HCT116 (cell line): Measurements from ENCODE around the gene ADNP2. TPM values are rescaled to one million over a fixed set of nuclear protein-coding genes. Genes with fewer than 3 reads are reported as not detected.

Source experiments
- ATAC-seq: fragments of 200-7000 bp; cut with Tn5 transposase; 2 replicates; pipeline ENCODE4 v1.9.1; 2020; ENCODE audit warnings: mild to moderate bottlenecking, moderate library complexity
- BruUV-seq: library from RNA; stranded (reverse); fragments of 400-500 nt; replicated peaks from 2 replicates; lab custom pipeline; 2021; lab: Mats Ljungman, UMichigan
- CTCF ChIA-PET: fragments of 300-600 bp; sonication (Branson Sonifier 250); formaldehyde crosslinking; loops from one replicate; lab custom pipeline; 2021; ENCODE audit warnings: antibody characterized with exemption; lab: Charles Lee
- POLR2A ChIA-PET: fragments of 300-600, 350-600 bp; sonication (Branson Sonifier 250); formaldehyde crosslinking; loops from one replicate; lab custom pipeline; 2021; ENCODE audit warnings: antibody characterized with exemption; lab: Charles Lee
- RAD21 ChIA-PET, 2 experiments: fragments of 300-600 bp; sonication (Branson Sonifier 250); formaldehyde crosslinking; loops; one replicate each; lab custom pipeline; 2023; ENCODE audit warnings: low total read pairs in 2 of 2; ENCODE audit not compliant: uncharacterized antibody in 2 of 2, unreplicated experiment in 2 of 2, low non-redundant PET in 1 of 2; lab: Charles Lee
- DNase-seq: peaks from one replicate; pipeline ENCODE4 v3.0.0-alpha.2; 2010; ENCODE audit warnings: low read depth, low spot score
- H2AFZ ChIP-seq: fragments of 200-600 bp; shearing (Covaris generic), sonication (generic); 2 replicates; pipeline ENCODE4 v1.6.1; 2017; ENCODE audit warnings: low read depth, mixed run types, mixed read lengths, antibody characterized with exemption, low read length; ENCODE audit not compliant: poor library complexity, severe bottlenecking
- H3K27ac ChIP-seq: 2 replicates; pipeline ENCODE4 v1.5.1; 2012; ENCODE audit warnings: low read depth, low read length
- H3K27me3 ChIP-seq: fragments of 200-600 bp; sonication (generic); 2 replicates; pipeline ENCODE4 v1.6.1; 2016; ENCODE audit warnings: mixed run types, low read length, mixed read lengths; ENCODE audit not compliant: insufficient read depth
- H3K36me3 ChIP-seq, 2 experiments: fragments of 200-500 bp in 1 of 2; fragments of 200-600 bp in 1 of 2; sonication (Bioruptor generic) in 1 of 2; sonication (generic) in 1 of 2; 2 replicates each; pipeline versions ENCODE4 v1.5.1 to v1.6.1; 2014 to 2016; ENCODE audit warnings: low read length in 2 of 2, inconsistent platforms in 1 of 2, mixed read lengths in 1 of 2, mixed run types in 1 of 2; ENCODE audit not compliant: insufficient read depth in 2 of 2, control insufficient read depth in 1 of 2
- H3K4me1 ChIP-seq, 2 experiments: fragments of 200-600 bp in 1 of 2; sonication (generic) in 1 of 2; 2 replicates each; pipeline versions ENCODE4 v1.5.1 to v1.6.1; 2012 to 2017; ENCODE audit warnings: low read length in 2 of 2, inconsistent platforms in 1 of 2, mild to moderate bottlenecking in 1 of 2, mixed read lengths in 1 of 2, mixed run types in 1 of 2, moderate library complexity in 1 of 2; ENCODE audit not compliant: insufficient read depth in 2 of 2, control insufficient read depth in 1 of 2
- H3K4me2 ChIP-seq: fragments of 200-600 bp; sonication (generic); 2 replicates; pipeline ENCODE4 v1.6.1; 2017; ENCODE audit warnings: mixed run types, low read length, mixed read lengths
- H3K4me3 ChIP-seq, 2 experiments: fragments of 200-600 bp in 1 of 2; sonication (generic) in 1 of 2; replicated peaks in 1 of 2; 2 replicates each; pipeline ENCODE4 v1.5.1; 2011 to 2016; ENCODE audit warnings: low read length in 2 of 2, control low read depth in 1 of 2, low read depth in 1 of 2, mild to moderate bottlenecking in 1 of 2, mixed read lengths in 1 of 2, mixed run types in 1 of 2
- H3K79me2 ChIP-seq: fragments of 200-600 bp; sonication (generic); 2 replicates; pipeline ENCODE4 v1.6.1; 2017; ENCODE audit warnings: mild to moderate bottlenecking, mixed run types, low read length, moderate library complexity, mixed read lengths; ENCODE audit not compliant: insufficient read depth
- H3K9ac ChIP-seq: fragments of 200-600 bp; sonication (generic); 2 replicates; pipeline ENCODE4 v1.6.1; 2016; ENCODE audit warnings: low read length, mixed read lengths
- H3K9me2 ChIP-seq: fragments of 200-600 bp; sonication (generic), shearing (Covaris generic); 2 replicates; pipeline ENCODE4 v1.6.1; 2017; ENCODE audit warnings: mixed run types, mild to moderate bottlenecking, moderate library complexity; ENCODE audit not compliant: insufficient read depth
- H3K9me3 ChIP-seq, 2 experiments: fragments of 200-500 bp in 1 of 2; fragments of 200-600 bp in 1 of 2; sonication (Bioruptor generic) in 1 of 2; sonication (generic) in 1 of 2; 2 replicates each; pipeline ENCODE4 v1.6.1; 2014 to 2017; ENCODE audit warnings: low read length in 2 of 2, mixed read lengths in 2 of 2, inconsistent platforms in 1 of 2, low read depth in 1 of 2, mild to moderate bottlenecking in 1 of 2, mixed run types in 1 of 2, moderate library complexity in 1 of 2; ENCODE audit not compliant: control insufficient read depth in 1 of 2, insufficient read depth in 1 of 2
- H4K20me1 ChIP-seq: fragments of 200-600 bp; sonication (generic), shearing (Covaris generic); 2 replicates; pipeline ENCODE4 v1.6.1; 2017; ENCODE audit warnings: mixed run types, mild to moderate bottlenecking, moderate library complexity; ENCODE audit not compliant: insufficient read depth
- EZH2phosphoT487 ChIP-seq: fragments of 200-600 bp; IDR thresholded peaks from 2 replicates; pipeline ENCODE4 v1.6.1; 2018; ENCODE audit warnings: antibody characterized with exemption, borderline replicate concordance
- TCF7L2 ChIP-seq: IDR thresholded peaks from 2 replicates; pipeline ENCODE4 v1.7.0; 2011; ENCODE audit warnings: borderline replicate concordance, inconsistent platforms; ENCODE audit not compliant: insufficient read depth, insufficient read length; ENCODE audit errors: extremely low read depth
- intact Hi-C: fragments of 100-400 bp; cut with micrococcal nuclease; formaldehyde crosslinking; loops from 2 replicates; pipeline ENCODE4 v1.10.0; 2022
- total RNA-seq: library from RNA; stranded (reverse); gene quantifications from one replicate; pipeline ENCODE4 v1.2.1, GENCODE V29; 2021; ENCODE audit not compliant: unreplicated experiment

Gene ADNP2
- total RNA-seq, 1 experiment from 2014 or later: 45.4 TPM

DNA sequence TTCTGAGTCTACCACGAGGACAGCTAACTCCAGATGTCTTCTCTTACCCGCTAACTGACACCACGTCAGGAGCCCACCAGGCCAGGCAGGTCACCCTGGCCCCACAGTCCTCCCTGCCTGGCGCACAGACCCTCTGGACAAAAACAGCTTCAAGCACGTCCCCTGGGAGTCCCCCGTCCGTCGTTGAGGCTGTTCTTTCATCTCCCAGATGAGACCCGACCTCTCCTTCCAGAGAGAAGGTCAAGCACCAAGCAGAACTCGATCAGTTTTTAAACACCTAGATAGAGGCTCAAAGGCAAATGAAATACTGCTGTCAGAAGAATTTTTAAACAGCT is 80.4 kb downstream of the ADNP2 start:
- H3K9me3 ChIP-seq: no peaks in the 10 kb centered on the region
- no peak overlapping the region for H2AFZ ChIP-seq
- ChIA-PET RAD21 (no interaction called here), CTCF (no interaction called here), POLR2A (no interaction called here)
- H3K4me1 ChIP-seq: no peaks in the 10 kb centered on the region
- DNase-seq (no peak), ATAC-seq (no peak)
- no peak overlapping the region for H3K4me2 ChIP-seq
- H3K9ac ChIP-seq: no peak overlapping the region
- H3K79me2 ChIP-seq: no peaks in the 10 kb centered on the region
- TF ChIP-seq TCF7L2 (no peak), EZH2phosphoT487 (no peak)
- H3K27me3 ChIP-seq: no peaks in the 10 kb centered on the region
- H4K20me1 ChIP-seq: no peaks in the 10 kb centered on the region
- H3K4me3 ChIP-seq: no peak overlapping the region
- no peaks in the 10 kb centered on the region for H3K9me2 ChIP-seq
- no peaks in the 10 kb centered on the region for H3K36me3 ChIP-seq
- BruUV-seq: no TSS peak
- H3K27ac ChIP-seq: no peak overlapping the region
- intact Hi-C loops: no loop called here

Other genes with a start within 250 kb of the ADNP2 start
- gene SLC66A2, start 157.6 kb upstream of the ADNP2 start, total RNA-seq: 44.9 TPM
- 41.4 TPM for gene HSBP1L1, start 144.6 kb upstream of the ADNP2 start, total RNA-seq
- 178 TPM for gene TXNL4A, start 120.7 kb upstream of the ADNP2 start, total RNA-seq
- 45.3 TPM for gene RBFA, start 74.8 kb upstream of the ADNP2 start, total RNA-seq
- 12.8 TPM for gene PARD6G, start 138.3 kb downstream of the ADNP2 start, total RNA-seq